GM18520 (cell line): ENCODE results near the gene PGAP3.

Experiments used
- ATAC-seq: cut with Tn5 transposase; IDR thresholded peaks from one replicate; pipeline ENCODE4 v1.9.1; 2021; ENCODE audit not compliant: unreplicated experiment

Gene PGAP3

GRCh38 chr17:39660397-39661385, 27.2 kb downstream of the PGAP3 start:
- ATAC-seq = no peak

- ATAC-seq = no peak
These were observed 27.9 kb downstream of the PGAP3 start for GRCh38 chr17:39660011-39660360.

- no peak for ATAC-seq
These were observed 28.4 kb downstream of the PGAP3 start for GRCh38 chr17:39659279-39660010.

DNA sequence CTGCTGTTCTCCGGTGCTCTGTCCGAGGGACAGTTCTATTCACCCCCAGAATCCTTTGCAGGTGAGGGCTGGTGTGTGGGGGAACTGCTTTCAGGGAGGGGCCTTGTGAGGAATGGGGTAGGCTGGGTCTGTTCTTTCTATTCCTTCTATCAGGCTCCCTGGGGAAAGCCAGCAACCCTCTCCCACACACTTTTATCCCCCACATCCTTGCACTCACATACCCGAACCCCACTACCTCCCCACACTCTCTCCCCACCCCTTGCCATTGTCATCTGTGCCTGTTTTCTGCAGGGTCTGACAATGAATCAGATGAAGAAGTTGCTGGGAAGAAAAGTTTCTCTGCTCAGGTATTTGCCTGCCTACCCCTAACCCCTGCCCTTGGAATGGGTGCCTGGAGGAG, 29.1 kb downstream of the PGAP3 start:
- no peak for ATAC-seq

DNA sequence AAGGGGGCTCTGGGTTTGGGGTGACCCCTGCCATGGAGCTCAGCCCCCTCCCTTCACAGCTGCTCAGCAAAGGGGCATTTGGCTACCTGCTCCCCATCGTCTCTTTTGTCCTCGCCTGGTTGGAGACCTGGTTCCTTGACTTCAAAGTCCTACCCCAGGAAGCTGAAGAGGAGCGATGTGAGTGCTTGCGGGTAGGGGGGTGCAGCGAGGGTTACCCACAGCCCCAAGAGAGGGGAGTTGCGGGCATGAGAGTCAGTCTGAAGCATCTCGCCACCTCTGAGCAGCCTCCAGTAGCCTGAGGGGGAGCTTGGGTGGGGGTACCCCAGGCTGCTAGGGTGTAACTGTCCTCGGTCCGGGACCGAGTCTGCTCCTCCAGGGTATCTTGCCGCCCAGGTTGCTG, 29.5 kb downstream of the PGAP3 start:
- ATAC-seq = no peak

GRCh38 chr17:39655105-39655504, 32.8 kb downstream of the PGAP3 start:
- no peak for ATAC-seq

- no peak for ATAC-seq
These were observed 34.1 kb downstream of the PGAP3 start for GRCh38 chr17:39653662-39654331.

GRCh38 chr17:39653316-39653661, 34.6 kb downstream of the PGAP3 start:
- no peak for ATAC-seq

DNA sequence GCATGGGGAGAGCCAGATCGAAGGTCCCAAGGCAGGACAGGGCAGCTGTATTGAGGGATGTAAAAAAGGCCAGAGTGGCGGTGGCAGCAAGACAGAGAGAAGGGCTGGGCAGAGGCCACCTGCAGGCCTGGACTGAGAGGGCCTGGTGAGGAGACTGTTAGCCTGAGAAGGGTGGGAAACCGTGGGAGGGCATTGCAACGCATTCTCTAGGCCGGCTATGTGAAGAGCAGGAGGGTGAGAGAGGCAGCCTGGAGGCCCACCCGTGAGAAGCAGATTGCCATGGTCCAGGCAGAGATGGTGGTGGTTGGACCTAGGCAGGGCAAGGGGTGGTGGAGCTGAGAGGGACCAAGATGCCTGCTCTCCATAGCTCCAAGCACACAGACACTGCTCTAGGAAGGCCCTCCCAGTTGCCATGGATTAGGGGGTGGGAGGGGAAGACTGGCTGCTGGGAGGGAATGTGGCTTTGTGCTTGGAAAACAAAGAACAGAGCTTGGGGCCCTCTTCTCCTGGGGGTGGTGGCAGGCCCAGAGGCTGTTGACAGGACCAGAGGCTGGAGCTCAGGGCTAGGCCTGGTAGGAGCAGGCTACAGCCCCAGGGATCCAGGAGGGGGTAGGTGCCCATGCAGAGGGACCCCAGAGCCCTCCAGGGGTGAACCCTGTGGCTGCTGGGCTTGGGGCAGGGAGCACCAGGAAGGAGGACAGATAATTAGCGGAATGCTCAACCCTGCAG, 35.1 kb downstream of the PGAP3 start:
- ATAC-seq = no peak

- no peak for ATAC-seq
These were observed 35.8 kb downstream of the PGAP3 start for GRCh38 chr17:39651923-39652586.

DNA sequence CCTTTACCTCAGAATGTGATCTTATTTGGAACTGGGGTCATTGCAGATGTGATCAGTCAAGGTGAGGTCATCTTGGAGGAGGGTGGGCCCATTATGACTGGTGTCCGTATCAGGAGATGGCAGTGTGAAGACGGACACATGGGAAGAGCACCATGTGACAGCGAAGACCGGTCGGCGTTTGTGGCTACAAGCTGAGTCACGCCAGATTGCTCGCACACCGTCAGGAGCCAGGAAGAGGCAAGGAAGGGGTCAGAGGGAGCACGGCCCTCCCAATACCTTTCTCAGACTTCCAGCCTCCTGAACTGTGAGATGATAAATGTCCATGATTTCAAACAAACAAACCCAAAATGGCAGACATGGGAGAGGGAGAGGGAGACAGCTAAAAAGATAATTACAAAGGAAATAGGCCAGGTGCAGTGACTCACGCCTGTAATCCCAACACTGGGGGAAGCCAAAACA, 37.7 kb downstream of the PGAP3 start:
- no peak for ATAC-seq

GRCh38 chr17:39648616-39649366, 39.1 kb downstream of the PGAP3 start:
- no peak for ATAC-seq

DNA sequence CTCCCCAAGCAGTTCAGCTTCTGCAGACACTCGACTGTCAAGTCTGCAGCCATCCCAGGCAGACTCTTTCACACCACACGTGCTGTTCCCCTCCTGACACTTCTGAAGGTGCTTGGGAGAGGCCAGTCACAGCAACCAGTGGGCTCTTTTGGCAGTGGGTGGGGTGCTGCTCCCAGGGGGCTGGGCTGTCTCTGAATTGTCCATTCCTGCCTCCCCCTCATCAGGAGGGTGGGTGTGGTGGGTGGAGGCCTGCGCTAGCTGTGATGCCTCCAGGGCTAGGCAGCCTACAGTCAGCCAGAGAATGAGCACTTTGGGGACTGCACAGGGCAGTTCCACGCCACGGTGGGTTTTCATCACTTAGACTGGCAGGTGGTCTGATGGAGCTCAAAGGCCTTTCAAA, 40.6 kb downstream of the PGAP3 start:
- ATAC-seq = no peak

- no peak for ATAC-seq
These were observed 44.6 kb downstream of the PGAP3 start for GRCh38 chr17:39643271-39643670.

GRCh38 chr17:39642291-39643074, 45.4 kb downstream of the PGAP3 start:
- no peak for ATAC-seq

- no peak for ATAC-seq
These were observed 46.0 kb downstream of the PGAP3 start for GRCh38 chr17:39641883-39642282.

GRCh38 chr17:39641097-39641496, 46.8 kb downstream of the PGAP3 start:
- ATAC-seq = no peak

GRCh38 chr17:39640591-39641031, 47.2 kb downstream of the PGAP3 start:
- no peak for ATAC-seq
